ENCODE data around the gene STK11.
A peak's percentile ranks its signal among the peaks of the same experiment; 100 is the strongest.

STK11 gene

GRCh38 chr19:1261538-1261797, 55.9 kb downstream of the STK11 start:
- no peak for DNase-seq (ENCODE audit: low read depth in 2 of 2)

- no peak for DNase-seq (ENCODE audit: low read depth in 2 of 2)
Measured at GRCh38 chr19:1261798-1262622, 56.4 kb downstream of the STK11 start.

- DNase-seq (ENCODE audit: low read depth in 2 of 2), result no peak
Measured at GRCh38 chr19:1262623-1263123, 57.1 kb downstream of the STK11 start.

- DNase-seq (ENCODE audit: low read depth in 2 of 2), result no peak
Measured at GRCh38 chr19:1263188-1263587, 57.6 kb downstream of the STK11 start.

- no peak for DNase-seq (ENCODE audit: low read depth in 2 of 2)
Measured at GRCh38 chr19:1264801-1265614, 59.4 kb downstream of the STK11 start.

GRCh38 chr19:1265615-1266128, 60.1 kb downstream of the STK11 start:
- DNase-seq (ENCODE audit: low read depth in 2 of 2), result no peak

- DNase-seq (ENCODE audit: low read depth in 2 of 2), result peak; percentile 76 to 83
Measured at GRCh38 chr19:1266129-1266915, 60.7 kb downstream of the STK11 start.

- no peak for DNase-seq (ENCODE audit: low read depth in 2 of 2)
Measured at GRCh38 chr19:1266916-1267476, 61.4 kb downstream of the STK11 start.

GRCh38 chr19:1267477-1268225, 62.1 kb downstream of the STK11 start:
- DNase-seq (ENCODE audit: low read depth in 2 of 2), result no peak

GRCh38 chr19:1268226-1269064, 62.9 kb downstream of the STK11 start:
- DNase-seq (ENCODE audit: low read depth in 2 of 2), result no peak

GRCh38 chr19:1269065-1269477, 63.5 kb downstream of the STK11 start, which contains the start of gene CIRBP:
Gene CIRBP, plus strand, starts transcription at chr19:1269332. Its CDS starts 1,602 bp downstream, at chr19:1270934.
- DNase-seq (ENCODE audit: low read depth in 2 of 2), result peak; percentile 99

- peak; percentile 75 to 80 for DNase-seq (ENCODE audit: low read depth in 2 of 2)
Measured at GRCh38 chr19:1269478-1270212, 64.1 kb downstream of the STK11 start.

- no peak for DNase-seq (ENCODE audit: low read depth in 2 of 2)
Measured at GRCh38 chr19:1270213-1270853, 64.8 kb downstream of the STK11 start.

GRCh38 chr19:1270854-1271527, 65.4 kb downstream of the STK11 start:
- no peak for DNase-seq (ENCODE audit: low read depth in 2 of 2)

GRCh38 chr19:1271528-1272422, 66.2 kb downstream of the STK11 start:
- no peak for DNase-seq (ENCODE audit: low read depth in 2 of 2)

GRCh38 chr19:1272423-1273262, 67.1 kb downstream of the STK11 start:
- DNase-seq (ENCODE audit: low read depth in 2 of 2), result no peak

All from stimulated activated CD8-positive, alpha-beta memory T cell treated with anti-CD3 and anti-CD28 coated beads, Interleukin-15, amount 100 ng/mL, for 48 hours (primary cell).